Right lobe of liver (tissue), 6 donors: ENCODE measurements around the gene RNPEPL1. TPM values are rescaled to one million over a fixed set of nuclear protein-coding genes. Genes with fewer than 3 reads are reported as not detected.
A peak's percentile ranks its signal among the peaks of the same experiment; 100 is the strongest.

Source experiments
- ATAC-seq, 4 donors: fragments of 200-7000 bp; cut with Tn5 transposase; one replicate each; pipeline ENCODE4 v1.9.1; 2020; ENCODE audit warnings: mild to moderate bottlenecking in 4 of 4, moderate library complexity in 4 of 4
- DNase-seq, 3 donors: peaks; one replicate each; pipeline ENCODE4 v3.0.0-alpha.2; 2020
- H3K27ac ChIP-seq, 3 donors: fragments of 200-600 bp; one replicate each; pipeline ENCODE4 v1.8.0; 2022
- H3K27me3 ChIP-seq, 2 donors: fragments of 200-600 bp; one replicate each; pipeline ENCODE4 v1.8.0; 2022
- H3K36me3 ChIP-seq, 4 donors: fragments of 200-600 bp; sonication (generic) in 1 of 4; one replicate each; pipeline versions ENCODE4 v1.5.1 to v1.8.0; 2017 to 2022; ENCODE audit warnings: control low read depth in 1 of 4
- H3K4me1 ChIP-seq, 4 donors: fragments of 200-600 bp; sonication (generic) in 1 of 4; one replicate each; pipeline versions ENCODE4 v1.5.1 to v1.8.0; 2017 to 2022; ENCODE audit warnings: control low read depth in 1 of 4
- H3K4me3 ChIP-seq, 3 donors: fragments of 200-600 bp; one replicate each; pipeline ENCODE4 v1.8.0; 2022
- H3K9me3 ChIP-seq, 4 donors: fragments of 200-600 bp; sonication (generic) in 1 of 4; one replicate each; pipeline versions ENCODE4 v1.5.1 to v1.8.0; 2017 to 2022; ENCODE audit warnings: control low read depth in 1 of 4
- POLR2A ChIP-seq: fragments of 450-650 bp; IDR thresholded peaks from one replicate; pipeline ENCODE4 v1.6.1; 2017; ENCODE audit warnings: antibody characterized with exemption, mild to moderate bottlenecking
- WGBS: methylation state at CpG from one replicate; pipeline ENCODE4 v1.1.6; 2018; ENCODE audit warnings: low coverage, low lambda C conversion rate; ENCODE audit not compliant: insufficient coverage; ENCODE audit errors: missing lambda C conversion rate; 5-methylcytosine and 5-hydroxymethylcytosine counted together
- intact Hi-C, 2 donors: fragments of 100-400 bp; cut with DNase I; formaldehyde crosslinking; loops; one replicate each; pipeline versions ENCODE4 v1.11.2 to v1.14.1; 2022
- total RNA-seq, 6 experiments: library from RNA; depleted of rRNA in 2 of 6; stranded (reverse); fragments of >200 nt in 2 of 6; fragmentation: NEBNext Ultra II Directional in 3 of 6; extraction: Animal tissue kit (Norgen Biotek cat#: 25700) in 3 of 6; gene quantifications; one replicate each; pipeline versions ENCODE4 v1.1.0 to v1.2.4, GENCODE V29; 2016 to 2023
- TF ChIP-seq, protein P1 (sequence below), 4 donors: fragments of 200-600 bp in 3 of 4; fragments of 450-650 bp in 1 of 4; IDR thresholded peaks; one replicate each; pipeline versions ENCODE4 v1.5.1 to v1.8.0; 2016 to 2022; ENCODE audit warnings: antibody characterized with exemption in 4 of 4, mild to moderate bottlenecking in 2 of 4
- donor health status: DM: no; HTN: yes; CAD: no.
- donor health status: DM: no; HTN: no; CAD: no.
- donor health status: DM: no; HTN: no; CAD: no.
- donor health status: DM: no; HTN: yes; CAD: no.
- donor health status: DM: no; HTN: yes; CAD: no.

The RNPEPL1 gene
- total RNA-seq, 6 experiments from 2014 or later: 24.7 to 105 (median 31.0) TPM

DNA sequence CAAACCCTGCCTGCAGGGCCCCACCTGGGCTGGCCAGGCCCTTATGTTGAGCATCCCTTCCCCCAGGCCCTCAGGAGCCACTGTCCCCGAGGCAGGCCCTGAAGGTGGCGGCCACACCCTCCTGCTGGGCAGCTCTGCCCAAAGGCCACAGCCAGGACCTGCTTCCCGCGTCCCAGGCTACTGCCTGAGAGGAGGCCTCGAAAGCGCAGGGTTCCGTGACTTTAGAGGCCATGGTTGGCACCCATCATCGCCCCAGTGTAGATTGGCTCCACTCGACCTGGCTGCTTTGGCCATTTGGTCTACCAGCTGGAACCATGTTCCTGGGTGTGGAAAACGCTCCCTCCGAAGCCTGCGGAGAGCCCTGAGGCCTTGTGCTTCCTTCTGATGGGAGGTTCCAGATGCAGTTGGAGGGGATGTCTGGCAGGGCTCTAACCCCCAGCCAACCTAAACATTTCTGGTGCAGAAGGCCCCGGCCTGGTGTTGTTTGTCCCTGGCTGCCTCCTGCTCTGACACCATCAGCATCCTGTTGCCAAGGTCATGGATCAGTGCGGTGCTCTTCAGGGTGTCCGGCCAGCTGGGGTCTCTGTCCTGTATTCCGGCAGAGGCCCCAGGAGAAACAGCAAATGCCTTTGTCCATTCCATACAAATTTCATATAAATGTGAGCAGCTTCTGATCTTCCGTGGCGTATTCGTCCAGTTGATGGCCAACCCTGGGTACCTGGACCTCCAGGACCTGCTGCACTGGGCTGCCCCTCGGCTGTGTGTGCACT lies 33.0 kb downstream of the RNPEPL1 start:
- H3K9me3 ChIP-seq: no peaks in the 10 kb centered on the region
- DNase-seq (peak in 2 of 3 donors; percentile 42 to 43), ATAC-seq (no peak)
- H3K27ac ChIP-seq: no peak overlapping the region
- no peaks in the 10 kb centered on the region for H3K27me3 ChIP-seq
- WGBS: no CpG with 5 or more reads among the region's 20 CpGs
- peaks cover 0 to 12% (median 6%) of the 10 kb centered on the region in 4 donors for H3K4me1 ChIP-seq
- H3K36me3 ChIP-seq: peaks cover 0 to 6% (median 0%) of the 10 kb centered on the region in 4 donors
- TF ChIP-seq POLR2A: no peak
- TF ChIP-seq, protein P1, sequence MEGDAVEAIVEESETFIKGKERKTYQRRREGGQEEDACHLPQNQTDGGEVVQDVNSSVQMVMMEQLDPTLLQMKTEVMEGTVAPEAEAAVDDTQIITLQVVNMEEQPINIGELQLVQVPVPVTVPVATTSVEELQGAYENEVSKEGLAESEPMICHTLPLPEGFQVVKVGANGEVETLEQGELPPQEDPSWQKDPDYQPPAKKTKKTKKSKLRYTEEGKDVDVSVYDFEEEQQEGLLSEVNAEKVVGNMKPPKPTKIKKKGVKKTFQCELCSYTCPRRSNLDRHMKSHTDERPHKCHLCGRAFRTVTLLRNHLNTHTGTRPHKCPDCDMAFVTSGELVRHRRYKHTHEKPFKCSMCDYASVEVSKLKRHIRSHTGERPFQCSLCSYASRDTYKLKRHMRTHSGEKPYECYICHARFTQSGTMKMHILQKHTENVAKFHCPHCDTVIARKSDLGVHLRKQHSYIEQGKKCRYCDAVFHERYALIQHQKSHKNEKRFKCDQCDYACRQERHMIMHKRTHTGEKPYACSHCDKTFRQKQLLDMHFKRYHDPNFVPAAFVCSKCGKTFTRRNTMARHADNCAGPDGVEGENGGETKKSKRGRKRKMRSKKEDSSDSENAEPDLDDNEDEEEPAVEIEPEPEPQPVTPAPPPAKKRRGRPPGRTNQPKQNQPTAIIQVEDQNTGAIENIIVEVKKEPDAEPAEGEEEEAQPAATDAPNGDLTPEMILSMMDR (IDR thresholded peaks at IDR 0.05): no peak
- intact Hi-C loops: no loop called here
- H3K4me3 ChIP-seq: no peak overlapping the region

DNA sequence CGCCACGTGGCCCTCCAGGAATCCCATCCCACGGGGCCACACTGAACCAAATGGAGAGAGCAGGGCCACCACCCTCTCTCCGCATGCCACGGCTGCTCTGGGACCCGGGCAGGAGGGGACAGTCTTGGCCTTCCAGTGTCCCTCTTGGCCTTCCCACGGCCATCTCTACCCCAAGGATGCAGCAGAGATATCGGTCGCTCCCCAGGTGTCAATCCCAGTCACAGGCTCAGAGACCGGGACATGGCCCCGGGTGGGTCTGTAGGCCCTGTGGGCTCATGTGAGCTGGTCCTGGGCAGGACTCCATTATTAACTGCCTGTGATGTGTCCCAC lies 33.5 kb downstream of the RNPEPL1 start:
- H3K4me3 ChIP-seq: no peak overlapping the region
- no peak for ATAC-seq
- no peaks in the 10 kb centered on the region for H3K9me3 ChIP-seq
- DNase-seq: peak in 2 of 3 donors; percentile 37 to 44
- no CpG with 5 or more reads among the region's 11 CpGs for WGBS
- H3K27ac ChIP-seq: no peak overlapping the region
- TF ChIP-seq, protein P1 (IDR thresholded peaks at IDR 0.05): no peak
- TF ChIP-seq POLR2A: no peak
- peaks cover 0 to 6% (median 0%) of the 10 kb centered on the region in 4 donors for H3K36me3 ChIP-seq
- H3K4me1 ChIP-seq: peaks cover 0 to 9% (median 3%) of the 10 kb centered on the region in 4 donors
- no peaks in the 10 kb centered on the region for H3K27me3 ChIP-seq
- intact Hi-C loops: no loop called here

DNA sequence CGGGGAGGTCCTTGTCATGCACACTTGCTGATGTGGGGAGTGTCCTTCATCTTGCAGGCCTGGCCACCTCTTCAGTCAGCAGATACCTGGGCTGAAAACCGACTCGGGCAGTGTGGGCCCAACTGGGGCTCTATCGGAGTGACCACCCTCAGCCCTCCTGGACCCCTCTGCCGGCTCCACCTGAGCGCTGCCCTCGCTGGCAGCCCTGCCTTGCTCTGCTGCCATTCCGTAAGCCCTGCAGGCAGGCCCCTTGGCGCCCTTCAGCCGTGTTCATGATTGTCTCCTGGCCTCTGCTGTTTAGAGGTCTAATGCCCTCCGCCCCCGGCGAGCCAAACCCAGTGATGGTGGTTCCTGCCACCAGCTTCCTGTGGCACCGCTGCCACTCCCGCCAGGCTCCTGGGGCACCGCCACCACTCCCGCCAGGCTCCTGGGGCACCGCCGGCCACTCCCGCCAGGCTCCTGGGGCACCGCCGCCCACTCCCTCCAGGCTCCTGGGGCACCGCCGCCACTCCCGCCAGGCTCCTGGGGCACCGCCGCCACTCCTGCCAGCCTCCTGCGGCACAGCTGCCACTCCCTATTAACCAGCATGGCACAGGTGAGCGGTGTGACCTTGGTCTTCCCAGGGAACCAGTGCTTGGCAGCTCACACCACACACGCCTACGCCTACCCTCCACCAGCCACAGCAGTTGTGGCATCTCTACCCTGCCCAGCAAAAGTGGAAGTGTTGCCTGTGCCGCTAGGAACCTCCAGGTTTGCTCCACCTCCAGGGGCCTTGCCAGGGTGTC lies 34.2 kb downstream of the RNPEPL1 start:
- H3K4me1 ChIP-seq: peaks cover 0 to 9% (median 3%) of the 10 kb centered on the region in 4 donors
- H3K27ac ChIP-seq: no peak overlapping the region
- no peaks in the 10 kb centered on the region for H3K27me3 ChIP-seq
- WGBS: 89% methylated on average over 5 of the region's 32 CpGs
- H3K36me3 ChIP-seq: peaks cover 0 to 6% (median 0%) of the 10 kb centered on the region in 4 donors
- no peak overlapping the region for H3K4me3 ChIP-seq
- DNase-seq (peak in 2 of 3 donors; percentile 44 to 45), ATAC-seq (no peak)
- TF ChIP-seq, protein P1 (IDR thresholded peaks at IDR 0.05): no peak
- TF ChIP-seq POLR2A: no peak
- intact Hi-C loops: no loop called here
- no peaks in the 10 kb centered on the region for H3K9me3 ChIP-seq

DNA sequence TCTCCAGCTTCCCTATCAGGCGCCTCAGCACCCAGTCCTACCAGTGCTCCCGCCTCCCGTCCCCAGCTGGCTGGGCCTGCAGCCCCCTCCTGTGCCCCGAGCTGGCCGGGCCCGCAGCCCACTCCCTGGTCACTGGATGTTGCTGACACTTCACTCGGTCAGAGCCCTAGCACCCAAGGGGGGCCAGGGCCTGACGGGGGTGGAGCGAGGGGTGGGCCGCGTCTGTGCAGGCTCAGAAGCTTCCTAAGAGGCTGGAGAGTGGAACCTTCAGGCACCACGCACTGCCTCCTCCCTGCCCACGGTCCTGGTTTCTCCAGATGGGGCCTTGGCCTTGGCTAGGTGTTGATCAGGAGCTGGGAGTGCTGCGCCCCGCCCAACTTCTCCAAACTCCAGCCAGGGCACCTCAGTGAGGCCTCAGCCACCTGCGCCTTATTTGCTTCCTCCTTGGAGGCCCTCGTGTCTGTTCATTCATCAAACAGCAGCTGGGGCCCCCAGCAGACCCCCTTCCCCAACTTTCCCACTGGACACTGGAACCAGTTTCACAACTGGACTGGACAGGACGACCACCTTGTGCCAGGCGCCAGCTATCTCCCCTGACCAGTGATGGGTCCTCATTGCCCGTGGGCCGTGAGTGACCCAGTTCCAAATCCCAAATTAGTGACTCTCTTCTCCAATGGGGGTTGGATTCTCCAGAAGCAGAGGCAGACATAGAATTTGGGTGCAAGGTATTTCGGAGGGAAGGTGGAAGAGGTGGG lies 35.0 kb downstream of the RNPEPL1 start:
- Histone ChIP-seq H3K27me3 (no peaks in the 10 kb centered on the region), H3K4me3 (no peak overlapping the region), H3K4me1 (peaks cover 0 to 9% (median 3%) of the 10 kb centered on the region in 4 donors), H3K9me3 (no peaks in the 10 kb centered on the region), H3K36me3 (peaks cover 0 to 6% (median 0%) of the 10 kb centered on the region in 4 donors), H3K27ac (no peak overlapping the region)
- no peak for ATAC-seq
- 85% methylated on average over 6 of the region's 22 CpGs for WGBS
- DNase-seq: peak in 2 of 3 donors; percentile 42 to 43
- no peak for TF ChIP-seq POLR2A
- TF ChIP-seq, protein P1 (IDR thresholded peaks at IDR 0.05): no peak
- intact Hi-C loops: no loop called here
